HepG2 (cell line): ENCODE data around the gene KCNH1. TPM values are rescaled to one million over a fixed set of nuclear protein-coding genes. Genes with fewer than 3 reads are reported as not detected.
A peak's percentile ranks its signal among the peaks of the same experiment; 100 is the strongest.

Experiments used
- ATAC-seq: fragments of 200-7000 bp; cut with Tn5 transposase; 3 replicates; pipeline ENCODE4 v1.9.1; 2020; ENCODE audit warnings: mild to moderate bottlenecking, moderate library complexity
- BruUV-seq: library from RNA; stranded (reverse); fragments of 400-500 nt; replicated peaks from 2 replicates; lab custom pipeline; 2021; lab: Mats Ljungman, UMichigan
- CTCF ChIA-PET: fragments of 300-600 bp; formaldehyde crosslinking; extraction: SDS; loops from one replicate; lab custom pipeline; 2021; ENCODE audit warnings: low total read pairs, inconsistent platforms, low intra/inter-chr PET ratio; lab: Yijun Ruan, JAX
- POLR2A ChIA-PET: fragments of 350-600 bp; sonication (Branson Sonifier 250); formaldehyde crosslinking; loops from one replicate; lab custom pipeline; 2020; ENCODE audit warnings: antibody characterized with exemption, inconsistent platforms; lab: Yijun Ruan, JAX
- DNase-seq: peaks from one replicate; pipeline ENCODE4 v3.0.0-alpha.2; 2015; ENCODE audit warnings: low spot score
- FAIRE-seq: peaks from 3 replicates; lab custom pipeline; 2011; peaks lifted over from hg19 to GRCh38; lab: Jason Lieb, UNC
- H2AFZ ChIP-seq: one replicate; pipeline ENCODE4 v1.6.1; 2011; ENCODE audit warnings: low read length, inconsistent platforms
- H3K27ac ChIP-seq: fragments of 300-600 bp; 3 replicates; pipeline ENCODE4 v1.8.0; 2011; ENCODE audit warnings: mixed run types, mild to moderate bottlenecking, mixed read lengths, low read length, inconsistent platforms; ENCODE audit not compliant: insufficient read depth; ENCODE audit errors: extremely low read length
- H3K27me3 ChIP-seq, 2 experiments: fragments of 200-600 bp in 1 of 2; 2 replicates in 1 of 2; 3 replicates in 1 of 2; pipeline versions ENCODE4 v1.6.0 to v1.8.0; 2011; ENCODE audit warnings: low read length in 2 of 2, mild to moderate bottlenecking in 2 of 2, moderate library complexity in 2 of 2, inconsistent platforms in 1 of 2; ENCODE audit not compliant: insufficient read depth in 2 of 2, control insufficient read depth in 1 of 2
- H3K36me3 ChIP-seq, 2 experiments: fragments of 200-600 bp in 1 of 2; replicated peaks in 1 of 2; 2 replicates in 1 of 2; 3 replicates in 1 of 2; pipeline versions ENCODE4 v1.5.1 to v1.8.0; 2011; ENCODE audit warnings: low read length in 2 of 2, inconsistent platforms in 1 of 2; ENCODE audit not compliant: insufficient read depth in 2 of 2, control insufficient read depth in 1 of 2
- H3K4me1 ChIP-seq: 2 replicates; pipeline ENCODE4 v1.5.1; 2012; ENCODE audit warnings: low read length, inconsistent platforms; ENCODE audit not compliant: insufficient read depth
- H3K4me2 ChIP-seq: 2 replicates; pipeline ENCODE4 v1.6.0; 2011; ENCODE audit warnings: low read depth, low read length, inconsistent platforms
- H3K4me3 ChIP-seq, 3 experiments: fragments of 200-600 bp in 1 of 3; sonication (generic), shearing (Covaris generic) in 1 of 3; replicated peaks in 1 of 3; 2 replicates each; pipeline ENCODE4 v1.5.1; 2011 to 2016; ENCODE audit warnings: low read length in 3 of 3, inconsistent platforms in 2 of 3, low read depth in 2 of 3, mild to moderate bottlenecking in 2 of 3, control low read depth in 1 of 3, mixed read lengths in 1 of 3; ENCODE audit not compliant: insufficient read depth in 1 of 3
- H3K79me2 ChIP-seq: one replicate; pipeline ENCODE4 v1.6.1; 2011; ENCODE audit warnings: low read length, inconsistent platforms; ENCODE audit not compliant: insufficient read depth
- H3K9ac ChIP-seq: 2 replicates; pipeline ENCODE4 v1.6.0; 2011; ENCODE audit warnings: mild to moderate bottlenecking, low read depth, low read length, inconsistent platforms; ENCODE audit not compliant: insufficient read depth
- H3K9me3 ChIP-seq: 2 replicates; pipeline ENCODE4 v1.5.1; 2012; ENCODE audit warnings: mild to moderate bottlenecking, low read length
- H4K20me1 ChIP-seq: 2 replicates; pipeline ENCODE4 v1.6.0; 2011; ENCODE audit warnings: inconsistent platforms, mild to moderate bottlenecking, low read length, moderate library complexity; ENCODE audit not compliant: insufficient read depth
- DMAP1 ChIP-seq: IDR thresholded peaks from 2 replicates; pipeline ENCODE4 v1.6.1; 2016
- FOXK1 ChIP-seq: sonication (generic); formaldehyde crosslinking; IDR thresholded peaks from 2 replicates; pipeline ENCODE4 v1.4.0; 2020; ENCODE audit warnings: low read depth, missing genetic modification reagents, borderline replicate concordance
- FOXO1 ChIP-seq: sonication (generic); formaldehyde crosslinking; IDR thresholded peaks from 2 replicates; pipeline ENCODE4 v1.4.0; 2020; ENCODE audit warnings: missing genetic modification reagents
- GATAD2A ChIP-seq: IDR thresholded peaks from 2 replicates; pipeline ENCODE4 v1.6.1; 2016
- MAFK ChIP-seq, 2 experiments: IDR thresholded peaks in 1 of 2; conservative IDR thresholded peaks in 1 of 2; 2 replicates each; pipeline ENCODE4 v1.6.1; 2011; ENCODE audit warnings: improper control_type of control experiment in 2 of 2, low read length in 2 of 2
- NFE2L2 ChIP-seq: fragments of 150-350 bp; IDR thresholded peaks from 2 replicates; pipeline ENCODE4 v1.6.1; 2014; ENCODE audit warnings: low read length
- RBM22 ChIP-seq: fragments of 200-400 bp; formaldehyde crosslinking; optimal IDR thresholded peaks from 2 replicates; pipeline ENCODE3; 2017; ENCODE audit warnings: mild to moderate bottlenecking, low read length, moderate library complexity
- TBX2 ChIP-seq: sonication (generic); formaldehyde crosslinking; IDR thresholded peaks from 2 replicates; pipeline ENCODE4 v1.5.0; 2020; ENCODE audit warnings: missing genetic modification reagents, mild to moderate bottlenecking, borderline replicate concordance
- ZNF232 ChIP-seq: sonication (generic); formaldehyde crosslinking; IDR thresholded peaks from 2 replicates; pipeline ENCODE4 v1.4.0; 2020; ENCODE audit warnings: missing genetic modification reagents, borderline replicate concordance
- ZNF512 ChIP-seq: sonication (generic); formaldehyde crosslinking; IDR thresholded peaks from 2 replicates; pipeline ENCODE4 v1.4.0; 2020; ENCODE audit warnings: mild to moderate bottlenecking, missing genetic modification reagents
- in situ Hi-C: cut with HindIII; loops from 2 replicates; pipeline ENCODE4 v1.10.0; 2017; ENCODE audit warnings: low pct_unique_long_range_greater_than_20kb; ENCODE audit not compliant: extremely low pct_ligation_motif_present
- intact Hi-C: fragments of 100-400 bp; cut with micrococcal nuclease; formaldehyde crosslinking; loops from one replicate; pipeline ENCODE4 v1.10.0; 2022; ENCODE audit not compliant: unreplicated experiment
- polyA plus RNA-seq, 8 experiments: library from polyadenylated mRNA; depleted of rRNA in 3 of 8; stranded (reverse) in 7 of 8; unstranded in 1 of 8; fragments of >200 nt; fragmentation: Illumina TruSeq in 4 of 8; extraction: Trizol in 4 of 8; gene quantifications; 2 replicates each; pipeline versions ENCODE4 v1.2.1 to v1.2.3, GENCODE V29; 2011 to 2016; ENCODE audit warnings: low read depth in 4 of 8, missing spikeins in 1 of 8, mixed read lengths in 1 of 8; ENCODE audit not compliant: insufficient read depth in 1 of 8
- total RNA-seq, 5 experiments: library from RNA; depleted of rRNA; stranded (reverse); fragments of >200 nt; fragmentation: Illumina TruSeq; extraction: Trizol; gene quantifications; 2 replicates each; pipeline ENCODE4 v1.2.3, GENCODE V29; 2016; ENCODE audit warnings: low read depth in 1 of 5

Gene KCNH1
- total and polyA plus RNA-seq, 2 of the 13 experiments (the other 11 are each of a cell fraction or from before 2014, with no cell fraction given), result not detected

DNA sequence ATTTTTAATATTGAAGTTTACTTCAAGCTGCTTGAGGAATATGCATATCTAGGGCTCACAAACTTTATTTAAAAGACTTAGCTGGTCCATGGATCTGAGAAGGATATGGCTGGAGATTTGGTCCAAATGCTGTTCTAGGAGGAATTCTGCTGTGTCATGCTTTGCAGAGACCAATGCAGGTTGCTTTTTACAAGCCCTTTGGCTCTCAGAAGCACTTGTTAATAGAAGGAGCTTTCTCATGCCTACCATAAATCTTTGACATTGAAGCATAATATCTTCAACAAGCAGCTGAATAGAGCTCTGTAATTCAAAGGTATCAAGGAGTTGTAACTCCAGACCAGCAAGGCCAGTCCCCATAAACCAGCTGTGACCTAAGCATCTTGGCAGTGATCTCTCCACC is 506.2 kb downstream of the KCNH1 start:
- in situ Hi-C loops (no loop called here), intact Hi-C loops (no loop called here)
- FAIRE-seq (no peak), DNase-seq (no peak), ATAC-seq (no peak)
- H3K9me3 ChIP-seq, result no peaks in the 10 kb centered on the region
- no peak for TF ChIP-seq ZNF232 (CRISPR knock-in tag)
- TF ChIP-seq RBM22, result no peak
- TF ChIP-seq FOXO1 (CRISPR knock-in tag), result no peak
- TF ChIP-seq ZNF512, result no peak
- peak; percentile 2 to 10; a peak in 1 of 4 replicates for TF ChIP-seq MAFK (conservative IDR thresholded peaks at IDR 0.05 in 1 of 2, IDR thresholded peaks at IDR 0.05 in 1 of 2; ENCODE audit: low read length in 2 of 2)
- TF ChIP-seq FOXK1 (CRISPR knock-in tag), result no peak
- TF ChIP-seq GATAD2A (CRISPR knock-in tag), result no peak
- no peak for TF ChIP-seq TBX2 (CRISPR knock-in tag)
- TF ChIP-seq NFE2L2, result peak; percentile 56
- TF ChIP-seq DMAP1, result no peak
- H3K79me2 ChIP-seq, result no peaks in the 10 kb centered on the region
- H3K4me2 ChIP-seq, result no peak overlapping the region
- POLR2A ChIA-PET, result no interaction called here
- no peaks in the 10 kb centered on the region for H4K20me1 ChIP-seq
- CTCF ChIA-PET, result no interaction called here
- 0 out of 5 replicates have a peak, but pooled peaks cover 0 to 1% of the 10 kb centered on the region in 2 experiments for H3K27me3 ChIP-seq
- no peaks in the 10 kb centered on the region for H3K4me1 ChIP-seq
- no peak overlapping the region for H3K4me3 ChIP-seq
- H3K27ac ChIP-seq, result no peak overlapping the region
- no TSS peak for BruUV-seq
- no peak overlapping the region for H3K9ac ChIP-seq
- H3K36me3 ChIP-seq, result no peaks in the 10 kb centered on the region
- H2AFZ ChIP-seq, result no peak overlapping the region

Other genes with a start within 250 kb of the KCNH1 start
- gene RCOR3, start 125.2 kb upstream of the KCNH1 start, total RNA-seq (2016; rRNA removed; fragmentation: Illumina TruSeq; extraction: Trizol), result 9.6 and 16.8 TPM in 2 replicates
- gene RCOR3, start 125.2 kb upstream of the KCNH1 start, polyA plus RNA-seq (2011; rRNA removed), result 31.6 and 34.3 TPM in 2 replicates
- gene TRAF5, start 192.7 kb upstream of the KCNH1 start, total RNA-seq (2016; rRNA removed; fragmentation: Illumina TruSeq; extraction: Trizol), result 0.25 and 0.27 TPM in 2 replicates
- 1.6 and 1.7 TPM in 2 replicates for gene TRAF5, start 192.7 kb upstream of the KCNH1 start, polyA plus RNA-seq (2011; rRNA removed)